ENCODE data around the gene PLSCR3. TPM values are rescaled to one million over a fixed set of nuclear protein-coding genes. Genes with fewer than 3 reads are reported as not detected.

Gene PLSCR3
- total RNA-seq, 2 donors from 2014 or later = 13.2 to 15.8 TPM

GRCh38 chr17:7341842-7342241, 52.5 kb downstream of the PLSCR3 start:
- intact Hi-C loops (cut with DNase I) = loop anchor here (5.0 kb wide), 1 partner anchor 55 kb away; no protein-coding TSS in a partner anchor
- Histone ChIP-seq H3K27me3 (peaks cover 0 to 25% of the 10 kb centered on the region in 2 donors), H3K4me3 (no peak overlapping the region), H3K4me1 (no peaks in the 10 kb centered on the region), H3K27ac (no peak overlapping the region), H3K36me3 (replicated peaks in 1 of 2; ENCODE audit: insufficient read depth in 1 of 2, low read depth in 2 of 2) (no peaks in the 10 kb centered on the region), H3K9me3 (no peaks in the 10 kb centered on the region)
- 85% methylated on average over 10 to 13 of the region's 13 CpGs for WGBS, 2 donors
- no peak for ATAC-seq
- no peak for DNase-seq
- TF ChIP-seq CTCF (IDR thresholded peaks at IDR 0.05) (no peak), POLR2A (IDR thresholded peaks at IDR 0.05) (no peak)

GRCh38 chr17:7340179-7340578, 54.1 kb downstream of the PLSCR3 start:
- Histone ChIP-seq H3K36me3 (replicated peaks in 1 of 2; ENCODE audit: insufficient read depth in 1 of 2, low read depth in 2 of 2) (no peaks in the 10 kb centered on the region), H3K9me3 (no peaks in the 10 kb centered on the region), H3K4me1 (no peaks in the 10 kb centered on the region), H3K4me3 (no peak overlapping the region), H3K27ac (no peak overlapping the region), H3K27me3 (peaks cover 0 to 25% of the 10 kb centered on the region in 2 donors)
- no peak for DNase-seq
- no peak for ATAC-seq
- TF ChIP-seq POLR2A (IDR thresholded peaks at IDR 0.05) (no peak), CTCF (IDR thresholded peaks at IDR 0.05) (no peak)
- intact Hi-C loops (cut with DNase I) = loop anchor here (5.0 kb wide), 1 partner anchor 53 kb away; no protein-coding TSS in a partner anchor
- 41 to 56% methylated on average over 2 of the region's 2 CpGs for WGBS, 2 donors

Other genes with a start within 250 kb of the PLSCR3 start
- gene ASGR1, start 215.2 kb downstream of the PLSCR3 start, total RNA-seq = 1 to 10 TPM in 1 of 2 donors, not detected in 1; 4.6 TPM
- 1 to 10 TPM; 3.6 to 9.3 TPM for gene DLG4, start 174.7 kb downstream of the PLSCR3 start, total RNA-seq
- gene ACADVL, start 174.6 kb downstream of the PLSCR3 start, total RNA-seq = 1,000 to 10,000 TPM in 1 of 2 donors, 100 to 1,000 TPM in 1; 887 to 1,901 TPM
- gene DVL2, start 160.0 kb downstream of the PLSCR3 start, total RNA-seq = 10 to 100 TPM; 19.5 to 41.5 TPM
- gene PHF23, start 155.1 kb downstream of the PLSCR3 start, total RNA-seq = 10 to 100 TPM; 11.9 to 15.8 TPM
- 100 to 1,000 TPM; 145 to 482 TPM for gene GABARAP, start 152.1 kb downstream of the PLSCR3 start, total RNA-seq
- gene CTDNEP1, start 142.8 kb downstream of the PLSCR3 start, total RNA-seq = 10 to 100 TPM; 33.5 to 44.8 TPM
- gene ELP5, start 142.3 kb downstream of the PLSCR3 start, total RNA-seq = 10 to 100 TPM; 10.2 to 16.3 TPM
- 10 to 100 TPM; 72.9 to 92.3 TPM for gene CLDN7, start 132.0 kb downstream of the PLSCR3 start, total RNA-seq
- 10 to 100 TPM in 1 of 2 donors, 1 to 10 TPM in 1; 1.3 to 10.5 TPM for gene SLC2A4, start 112.8 kb downstream of the PLSCR3 start, total RNA-seq
- 1 to 10 TPM in 1 of 2 donors, under 1 TPM in 1; 0.26 to 1.3 TPM for gene YBX2, start 99.9 kb downstream of the PLSCR3 start, total RNA-seq
- 100 to 1,000 TPM in 1 of 2 donors, 10 to 100 TPM in 1; 97.0 to 134 TPM for gene EIF5A, start 86.9 kb downstream of the PLSCR3 start, total RNA-seq
- 10 to 100 TPM; 71.9 to 75.8 TPM for gene GPS2, start 79.2 kb downstream of the PLSCR3 start, total RNA-seq
- gene NEURL4, start 65.2 kb downstream of the PLSCR3 start, total RNA-seq = 10 to 100 TPM; 28.8 to 41.2 TPM
- gene ACAP1, start 58.0 kb downstream of the PLSCR3 start, total RNA-seq = 1 to 10 TPM in 1 of 2 donors, under 1 TPM in 1; 0.99 to 2.1 TPM
- 1 to 10 TPM; 2.6 to 5.6 TPM for gene KCTD11, start 42.4 kb downstream of the PLSCR3 start, total RNA-seq
- gene TMEM95, start 39.4 kb downstream of the PLSCR3 start, total RNA-seq = not detected
- gene TNK1, start 13.4 kb downstream of the PLSCR3 start, total RNA-seq = 10 to 100 TPM; 12.7 to 15.8 TPM
- 10 to 100 TPM; 14.5 to 21.8 TPM for gene TMEM256, start 9.6 kb upstream of the PLSCR3 start, total RNA-seq
- 1 to 10 TPM; 5.2 to 6.3 TPM for gene NLGN2, start 13.3 kb upstream of the PLSCR3 start, total RNA-seq
- not detected for gene SPEM1, start 25.8 kb upstream of the PLSCR3 start, total RNA-seq
- gene SPEM2, start 31.1 kb upstream of the PLSCR3 start, total RNA-seq = not detected
- not detected for gene SPEM3, start 34.3 kb upstream of the PLSCR3 start, total RNA-seq
- gene TMEM102, start 40.9 kb upstream of the PLSCR3 start, total RNA-seq = 1 to 10 TPM; 3.6 to 9.6 TPM
- gene FGF11, start 45.0 kb upstream of the PLSCR3 start, total RNA-seq = 1 to 10 TPM in 1 of 2 donors, not detected in 1; 2.1 TPM
- gene CHRNB1, start 50.5 kb upstream of the PLSCR3 start, total RNA-seq = 1 to 10 TPM; 2.6 to 8.8 TPM
- gene ZBTB4, start 85.1 kb upstream of the PLSCR3 start, total RNA-seq = 10 to 100 TPM; 30.9 to 38.2 TPM
- not detected for gene SLC35G6, start 86.9 kb upstream of the PLSCR3 start, total RNA-seq
- 100 to 1,000 TPM in 1 of 2 donors, 10 to 100 TPM in 1; 36.3 to 124 TPM for gene POLR2A, start 89.8 kb upstream of the PLSCR3 start, total RNA-seq
- 10 to 100 TPM; 32.2 to 48.8 TPM for gene TNFSF12, start 154.5 kb upstream of the PLSCR3 start, total RNA-seq
- gene TNFSF13, start 164.2 kb upstream of the PLSCR3 start, total RNA-seq = 10 to 100 TPM; 11.9 to 18.8 TPM
- 10 to 100 TPM; 25.7 to 28.0 TPM for gene SENP3, start 167.4 kb upstream of the PLSCR3 start, total RNA-seq
- 10 to 100 TPM in 1 of 2 donors, 1 to 10 TPM in 1; 4.3 to 14.8 TPM for gene CD68, start 185.1 kb upstream of the PLSCR3 start, total RNA-seq
- 10 to 100 TPM; 27.0 to 37.6 TPM for gene MPDU1, start 189.3 kb upstream of the PLSCR3 start, total RNA-seq
- gene SOX15, start 195.6 kb upstream of the PLSCR3 start, total RNA-seq = not detected
- gene FXR2, start 220.4 kb upstream of the PLSCR3 start, total RNA-seq = 10 to 100 TPM; 10.2 to 10.9 TPM
- 100 to 1,000 TPM in 1 of 2 donors, 10 to 100 TPM in 1; 59.9 to 148 TPM for gene SAT2, start 233.3 kb upstream of the PLSCR3 start, total RNA-seq
- not detected for gene SHBG, start 235.6 kb upstream of the PLSCR3 start, total RNA-seq